IPS-NIHi11 (cell line): Measurements from ENCODE around the gene LCN1.
"Not testable (repeated sequence)": the region's sequence is repeated elsewhere in the genome, so short reads cannot be mapped to it uniquely, and the experiment has no call there.

ENCODE experiments used
- DNase-seq: peaks from one replicate; pipeline ENCODE4 v3.0.0; 2012; ENCODE audit warnings: mixed read lengths, low spot score

The LCN1 gene

DNA sequence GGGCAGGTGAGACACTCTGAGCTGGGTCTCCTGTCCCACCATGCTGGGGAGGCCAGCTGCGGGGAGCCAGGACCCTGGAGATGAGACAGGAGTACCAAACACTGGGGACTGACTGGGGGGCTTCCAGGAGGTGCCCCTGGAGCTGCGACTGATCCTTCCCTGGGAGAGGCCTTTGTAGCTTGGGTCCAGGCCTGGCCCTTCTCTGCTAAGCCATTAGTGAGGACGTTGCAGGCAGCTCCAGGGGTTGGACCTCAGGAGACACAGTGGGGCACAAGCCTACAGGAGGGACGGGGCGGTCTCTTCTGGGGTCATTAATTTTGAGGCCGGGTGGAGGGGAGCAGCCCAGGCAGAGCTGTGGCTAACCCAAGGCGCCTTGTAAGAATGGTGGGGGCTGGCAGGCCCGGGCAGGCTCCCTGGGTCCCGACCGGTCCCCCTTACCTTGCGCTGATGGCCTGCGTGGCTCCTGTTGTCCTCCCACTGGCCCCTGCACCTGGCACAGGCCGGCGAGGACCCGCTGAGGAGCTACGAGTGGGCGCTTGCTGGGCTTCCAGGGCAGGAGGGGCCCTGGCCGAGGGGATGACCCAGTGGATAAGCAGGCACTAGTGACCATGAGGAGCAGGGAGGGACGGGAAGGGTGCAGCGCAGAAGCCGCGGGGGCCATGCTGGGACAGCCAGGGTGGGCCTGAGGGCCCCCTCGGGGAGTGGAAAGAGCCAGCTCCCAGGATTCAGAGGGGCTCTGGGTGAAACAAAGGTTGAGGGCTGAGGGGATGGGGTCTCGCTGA lies 15.6 kb upstream of the LCN1 start:
- no peak for DNase-seq

DNA sequence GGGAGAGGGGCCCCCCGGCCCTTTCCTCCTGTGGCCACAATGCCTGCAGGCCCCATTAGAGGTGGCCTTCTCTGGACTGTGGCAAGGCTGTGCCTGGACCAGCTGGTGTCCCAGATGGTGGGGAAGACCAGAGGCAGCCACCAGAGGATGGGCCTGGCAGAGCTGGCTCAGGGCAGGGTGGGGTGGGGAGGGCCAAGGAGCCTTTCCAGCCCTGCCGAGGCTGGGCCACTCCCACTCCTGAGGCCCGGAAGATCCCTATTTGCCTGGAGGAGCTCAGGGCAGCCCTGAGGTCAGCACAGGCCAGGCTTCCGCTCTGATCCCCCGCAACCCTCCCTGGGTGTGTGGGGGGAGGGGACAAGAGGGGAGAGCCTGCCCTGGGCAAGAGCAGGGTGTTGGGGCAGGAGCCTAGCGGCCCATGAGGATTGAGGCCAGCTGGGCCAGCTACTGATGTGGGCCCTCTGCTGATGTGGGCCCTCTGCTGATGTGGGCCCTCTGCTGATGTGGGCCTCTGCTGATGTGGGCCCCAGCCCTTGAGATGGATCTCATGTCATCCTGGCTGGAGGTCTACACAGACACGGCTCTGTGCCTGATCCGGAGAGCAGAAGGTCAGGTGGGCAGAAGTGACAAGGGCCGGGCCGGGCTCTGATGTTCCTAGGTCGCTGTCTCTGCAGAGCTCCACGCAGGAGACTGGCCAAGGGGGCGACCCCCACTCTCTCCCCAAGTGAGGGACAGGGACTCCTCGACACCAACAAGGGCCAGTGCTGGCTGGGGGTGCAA lies 14.7 kb upstream of the LCN1 start:
- DNase-seq = peak; percentile 62

DNA sequence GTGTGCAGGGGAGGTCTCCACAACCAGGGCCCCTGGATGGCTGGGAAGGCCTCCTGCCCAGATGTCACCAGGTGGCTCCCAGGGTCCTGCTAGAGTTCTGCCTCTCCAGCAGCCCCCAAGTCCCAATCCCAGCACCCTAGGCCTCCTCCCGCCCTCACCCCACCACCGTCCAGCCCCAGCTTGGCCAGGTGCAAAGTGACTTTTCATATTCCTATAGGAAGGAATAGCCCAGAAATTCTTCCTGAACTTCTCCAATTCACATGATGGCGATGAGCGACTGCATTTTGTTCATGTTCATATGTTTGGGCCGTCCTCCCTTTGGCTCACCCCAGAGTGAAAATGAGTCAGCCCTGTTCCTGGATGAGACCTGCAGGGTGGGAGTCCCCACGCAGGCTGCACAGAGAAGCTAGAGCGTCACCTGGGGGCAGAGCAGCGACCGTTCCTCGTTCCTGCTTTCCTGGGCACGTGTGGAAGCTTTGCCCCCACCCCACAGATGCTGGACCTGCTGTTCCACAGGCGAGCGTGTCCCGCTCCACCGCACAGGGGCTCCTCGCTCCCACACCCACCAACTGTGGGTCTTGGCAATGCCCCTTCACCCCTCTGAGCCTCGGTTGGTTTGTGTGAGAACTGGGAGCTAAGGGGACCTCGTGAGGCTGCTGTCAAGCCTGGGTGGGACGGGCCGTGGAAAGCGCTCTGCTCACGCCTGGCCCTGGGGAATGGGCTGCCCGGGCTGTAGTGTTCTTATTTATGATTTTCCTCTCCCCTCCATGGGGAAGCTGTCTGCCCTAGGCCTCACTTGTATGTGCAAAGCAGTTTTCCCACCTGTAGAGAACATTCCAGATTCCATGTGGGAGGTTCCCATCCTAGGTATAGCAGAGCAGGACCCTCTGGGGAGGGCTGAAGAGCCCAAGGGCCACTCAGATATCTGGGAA lies 13.9 kb upstream of the LCN1 start:
- DNase-seq = no peak

DNA sequence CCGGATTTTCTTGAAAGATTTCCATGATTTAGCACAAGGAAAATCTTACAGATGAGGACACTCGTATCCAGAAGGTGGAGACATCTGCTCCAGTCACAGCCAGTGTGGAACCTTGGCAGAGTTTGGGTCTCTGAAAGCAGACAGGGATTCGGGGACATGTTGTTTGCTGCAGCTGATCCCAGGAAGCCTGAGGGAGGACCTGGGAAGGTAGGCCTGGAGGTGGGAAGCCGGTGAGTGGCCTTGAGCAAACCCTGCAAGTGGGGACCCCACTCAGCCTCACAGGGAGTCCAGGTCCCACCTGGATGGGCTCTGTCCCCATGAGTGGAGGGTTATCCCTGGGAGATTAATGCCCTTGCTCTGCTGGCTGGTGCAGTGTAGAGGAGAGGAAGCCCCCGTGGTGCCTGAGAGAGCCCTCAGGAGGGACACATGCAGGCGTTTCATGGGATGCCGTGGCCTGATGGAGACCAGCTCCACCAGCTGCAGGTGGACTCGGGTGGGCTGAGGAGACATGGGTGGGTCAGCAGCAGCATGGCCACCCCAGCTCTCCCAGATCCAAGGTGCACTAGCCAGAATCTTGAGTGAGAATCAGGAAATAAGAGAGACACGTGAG lies 12.9 kb upstream of the LCN1 start:
- DNase-seq = no peak

DNA sequence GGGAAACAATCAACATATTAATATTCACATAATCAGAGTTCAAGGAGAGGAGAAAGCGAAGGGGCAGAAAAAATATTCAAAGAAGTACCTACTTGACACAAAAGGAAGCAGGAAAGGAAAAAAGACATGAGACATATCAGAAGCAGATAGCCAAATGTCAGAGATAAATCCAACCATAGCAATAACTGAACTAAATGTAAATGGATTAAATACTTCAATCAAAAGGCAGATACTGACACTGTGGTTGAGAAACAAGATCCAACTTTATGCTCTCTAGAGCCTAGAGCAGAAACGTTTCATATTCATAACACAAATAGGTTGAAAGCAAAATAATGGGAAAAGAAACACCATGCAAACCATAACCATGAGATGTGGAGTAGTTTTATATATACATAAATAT lies 11.8 kb upstream of the LCN1 start:
- no peak for DNase-seq

DNA sequence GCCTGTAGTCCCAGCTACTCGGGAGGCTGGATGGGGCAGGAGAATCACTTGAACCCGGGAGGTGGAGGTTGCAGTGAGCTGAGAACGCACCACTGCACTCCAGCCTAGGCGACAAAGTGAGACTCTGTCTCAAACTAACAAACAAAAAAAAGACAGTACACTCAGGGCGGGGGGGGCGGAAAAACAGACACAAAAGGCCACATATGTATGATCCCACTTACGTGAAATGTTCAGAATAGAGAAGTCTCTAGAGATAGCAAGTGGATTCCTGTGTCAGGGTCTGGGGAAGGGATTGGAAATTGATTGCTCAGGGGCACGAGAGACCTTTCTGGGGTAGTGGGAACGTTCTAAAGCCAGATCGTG lies 9.0 kb upstream of the LCN1 start:
- no peak for DNase-seq

DNA sequence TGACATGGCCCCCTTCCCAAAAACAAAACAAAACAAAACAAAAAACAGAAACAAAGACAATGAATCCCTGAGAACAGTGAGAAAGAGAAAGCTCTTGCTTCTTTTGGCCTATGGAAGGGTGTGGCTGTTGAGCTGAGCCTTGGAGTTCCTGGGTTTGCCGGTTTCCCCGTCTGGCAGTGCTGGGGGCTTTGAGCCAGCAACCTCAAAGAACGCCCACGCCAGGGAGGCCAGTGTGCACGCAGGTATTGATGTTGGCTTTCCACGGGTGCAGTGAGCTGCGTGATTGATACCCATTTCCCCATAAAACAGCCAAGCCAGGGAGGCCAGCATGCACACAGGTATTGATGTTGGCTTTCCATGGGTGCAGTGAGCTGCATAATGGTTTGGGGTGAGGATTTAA lies 8.3 kb upstream of the LCN1 start:
- no peak for DNase-seq

DNA sequence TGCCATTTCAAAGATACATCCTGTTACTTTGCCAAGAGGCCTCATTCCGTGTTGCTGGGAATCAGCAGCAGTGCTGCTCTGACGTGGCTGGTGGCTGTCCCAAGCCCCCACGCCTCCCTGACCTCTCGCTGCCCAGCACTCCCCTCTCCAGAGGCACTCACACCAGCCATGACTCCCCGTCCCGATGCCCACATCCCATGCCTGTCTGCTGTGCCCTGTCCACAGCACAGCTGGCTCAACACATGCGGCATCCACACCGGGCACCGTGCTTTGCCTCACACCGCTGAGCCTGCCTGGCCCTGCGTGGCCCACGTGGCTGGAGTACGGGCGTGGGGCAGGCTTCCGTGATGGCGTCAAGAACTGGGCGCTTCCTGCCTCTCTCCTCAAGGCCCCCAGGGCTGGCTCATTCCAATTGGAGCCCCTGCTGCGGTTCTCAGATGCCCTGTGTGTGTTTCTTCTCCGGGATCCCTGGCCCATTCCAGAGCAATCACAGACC lies 7.8 kb upstream of the LCN1 start:
- no peak for DNase-seq

DNA sequence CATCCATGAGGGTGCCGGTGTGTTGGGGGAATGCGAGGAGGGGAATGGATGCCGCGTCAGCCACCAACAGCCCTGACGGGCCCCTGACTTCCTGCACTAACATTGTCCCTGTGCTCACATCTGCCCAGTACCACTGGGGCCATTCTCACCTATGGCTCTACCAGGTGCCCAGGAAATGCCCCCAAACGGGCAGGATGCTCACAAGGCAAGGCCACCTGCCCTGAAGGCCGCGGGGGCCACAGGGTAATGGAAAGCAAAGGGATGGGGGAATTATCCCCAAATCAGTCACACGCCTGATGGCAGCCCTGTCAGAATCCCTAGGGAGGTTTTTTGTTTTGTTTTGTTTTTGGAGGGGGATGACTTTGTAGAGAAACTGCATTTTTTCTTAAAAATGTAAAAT lies 7.3 kb upstream of the LCN1 start:
- not testable (repeated sequence) for DNase-seq

DNA sequence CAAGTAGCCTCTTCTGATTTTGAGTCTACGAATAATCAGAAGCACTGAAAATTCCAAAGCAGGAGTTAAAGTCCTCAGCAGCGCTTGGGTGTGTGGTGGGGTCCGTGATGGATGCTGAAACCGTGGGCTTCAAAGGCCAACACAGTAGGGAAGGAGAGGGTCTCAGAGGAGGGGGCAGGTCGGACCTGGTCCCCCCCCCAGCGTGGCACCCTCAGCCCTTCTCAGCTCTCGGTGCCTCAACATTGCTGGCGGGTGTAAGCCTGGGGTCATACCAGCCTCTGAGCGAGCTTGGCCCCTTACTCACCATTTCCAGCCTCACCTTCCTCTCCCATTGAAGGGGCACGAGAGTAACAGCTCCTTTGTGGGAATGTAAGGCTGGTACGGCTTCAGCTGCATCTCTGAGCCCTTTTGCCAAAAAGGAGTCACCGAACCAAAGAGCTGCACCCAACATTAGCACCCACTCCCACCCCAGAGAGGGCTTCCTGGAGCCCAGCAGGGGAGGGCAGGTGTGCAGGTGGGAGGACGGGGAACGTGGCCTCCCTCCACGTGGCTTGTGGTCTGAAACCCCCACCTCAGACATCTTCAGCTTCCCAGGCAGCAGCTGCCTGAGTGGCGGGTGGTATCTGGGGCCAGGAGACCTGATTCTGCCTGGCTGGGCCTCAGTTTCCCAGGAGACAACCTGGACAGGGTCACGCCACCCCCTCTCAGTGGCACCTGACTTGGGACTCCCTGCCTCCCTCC lies 6.7 kb upstream of the LCN1 start:
- no peak for DNase-seq

DNA sequence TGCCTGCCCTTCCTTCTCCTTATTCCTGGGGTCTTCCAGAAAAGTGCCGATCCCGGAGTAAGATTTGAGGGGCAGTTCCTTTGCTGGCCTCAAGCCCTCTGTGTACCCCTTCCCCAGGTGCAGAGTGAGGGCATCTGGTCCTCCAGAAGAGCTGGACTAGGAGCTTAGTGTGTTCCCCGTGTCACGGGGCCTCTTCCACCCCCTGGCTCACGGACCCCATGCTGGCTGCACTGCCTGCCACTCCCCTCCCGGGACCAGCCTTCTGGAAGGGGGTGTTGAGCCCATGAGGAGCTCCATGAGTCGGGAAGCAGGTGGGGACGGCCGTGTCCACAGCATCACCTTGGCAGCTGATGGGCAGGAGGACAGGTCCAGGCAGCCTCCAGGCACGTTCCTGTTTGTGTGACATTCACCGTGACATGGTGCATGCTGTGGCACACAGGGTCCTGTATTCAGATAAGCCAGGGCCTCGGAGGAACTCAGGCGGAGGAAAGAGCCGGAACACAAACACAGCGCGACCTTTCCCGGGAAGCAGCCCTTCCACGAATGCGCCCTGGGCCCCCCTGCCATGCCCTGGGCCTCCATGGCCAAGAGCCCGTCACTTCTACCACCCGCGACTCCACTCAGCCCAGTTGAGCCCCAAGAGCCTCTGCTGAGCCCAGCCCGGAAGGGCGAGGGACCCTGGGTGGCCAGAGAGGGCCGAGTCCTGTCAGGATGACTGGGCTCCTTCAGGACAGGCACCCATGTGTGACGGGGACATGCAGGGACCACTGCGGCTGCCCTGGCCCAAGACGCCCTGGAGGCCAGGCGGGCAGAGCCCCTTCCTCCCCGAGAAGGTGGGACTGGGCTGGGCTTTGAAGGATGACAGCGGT lies 5.9 kb upstream of the LCN1 start:
- no peak for DNase-seq

DNA sequence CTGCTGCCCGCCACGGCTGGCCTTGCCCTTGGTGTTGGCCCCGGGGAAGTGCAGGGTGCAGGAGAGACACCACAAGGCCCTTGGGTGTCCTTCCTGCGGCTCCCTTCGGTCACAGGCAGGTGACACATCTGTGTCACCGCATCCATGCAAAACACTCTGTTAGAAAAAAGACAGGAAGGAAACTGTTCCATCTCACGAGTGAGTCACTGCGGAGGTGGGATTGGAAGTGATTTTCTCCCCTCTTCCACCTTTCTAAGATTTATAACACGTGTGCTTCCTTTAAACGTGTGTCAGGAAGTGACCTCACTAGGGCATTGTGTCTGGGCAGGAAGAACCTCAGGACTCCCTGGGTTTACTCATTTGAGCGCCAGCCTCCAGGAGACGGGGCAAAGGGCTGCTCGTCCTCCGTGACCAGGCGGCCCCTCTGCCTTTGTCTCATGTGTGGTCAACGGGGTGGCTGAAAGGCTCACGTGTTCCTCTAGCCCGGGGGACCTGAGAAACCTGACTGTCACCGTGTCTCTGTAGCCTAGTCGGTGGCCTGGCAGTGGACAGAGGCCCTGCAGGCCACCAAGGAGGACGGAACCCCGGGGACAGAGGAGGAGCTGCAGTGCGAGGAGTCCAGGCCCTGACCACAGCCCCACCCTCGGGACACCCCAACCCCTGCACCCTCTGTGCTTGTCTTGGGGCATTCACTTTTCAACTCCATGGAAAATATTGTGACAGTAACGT lies 4.9 kb upstream of the LCN1 start:
- no peak for DNase-seq

DNA sequence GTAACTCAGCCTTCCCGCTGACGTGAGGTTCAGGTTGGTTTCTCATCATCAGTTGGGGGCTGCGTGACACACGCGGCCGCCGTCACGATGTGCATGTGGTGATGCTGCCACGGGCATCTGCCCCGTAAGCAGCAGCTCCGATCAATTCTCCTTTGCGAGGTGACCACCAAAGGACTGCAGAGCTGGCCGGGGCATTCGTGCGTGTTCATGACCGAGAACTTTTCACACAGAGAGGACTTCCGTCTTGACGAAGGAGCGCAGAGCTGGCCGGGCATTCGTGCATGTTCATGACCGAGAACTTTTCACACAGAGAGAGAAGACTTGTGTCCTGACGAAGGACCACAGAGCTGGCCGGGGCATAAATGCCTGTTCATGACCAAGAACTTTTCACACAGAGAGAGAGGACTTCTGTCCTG lies 3.8 kb upstream of the LCN1 start:
- no peak for DNase-seq

DNA sequence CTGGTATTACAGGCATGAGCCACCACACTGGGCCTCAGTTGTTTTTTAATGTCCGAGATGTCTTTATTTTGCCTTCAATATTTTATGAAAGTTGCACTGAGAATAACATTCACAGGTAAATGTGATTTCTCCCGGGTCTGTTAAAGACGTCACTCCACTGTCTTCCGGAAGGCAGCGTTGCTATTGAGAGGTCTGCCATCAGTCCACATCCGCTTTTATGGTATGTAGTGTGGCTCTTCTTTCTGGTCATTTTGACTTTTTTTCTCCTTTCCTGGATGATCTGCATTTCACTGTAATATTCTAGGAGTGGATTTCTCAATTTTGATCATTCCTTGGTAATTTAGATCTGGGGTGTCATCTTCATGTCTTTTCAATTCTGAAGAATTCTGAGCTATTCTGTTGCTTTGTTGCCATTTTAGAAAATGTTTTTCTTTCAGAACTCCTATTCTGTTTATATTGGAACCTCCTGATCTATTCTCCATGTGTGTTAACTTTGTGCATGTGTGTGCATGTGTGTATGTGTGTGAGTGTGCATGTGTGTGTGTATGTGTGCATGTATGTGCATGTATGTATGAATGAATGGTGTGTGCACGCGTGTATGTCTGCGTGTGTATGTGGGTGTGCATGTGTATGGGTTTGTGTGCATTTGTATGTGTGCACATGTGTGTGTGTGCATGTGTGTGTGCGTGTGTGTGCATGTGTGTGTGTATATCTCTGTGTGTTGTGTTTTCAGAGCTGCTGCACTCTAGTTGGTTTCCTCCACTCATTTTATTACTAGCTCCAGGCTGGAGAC lies 1.9 kb upstream of the LCN1 start:
- DNase-seq = no peak

DNA sequence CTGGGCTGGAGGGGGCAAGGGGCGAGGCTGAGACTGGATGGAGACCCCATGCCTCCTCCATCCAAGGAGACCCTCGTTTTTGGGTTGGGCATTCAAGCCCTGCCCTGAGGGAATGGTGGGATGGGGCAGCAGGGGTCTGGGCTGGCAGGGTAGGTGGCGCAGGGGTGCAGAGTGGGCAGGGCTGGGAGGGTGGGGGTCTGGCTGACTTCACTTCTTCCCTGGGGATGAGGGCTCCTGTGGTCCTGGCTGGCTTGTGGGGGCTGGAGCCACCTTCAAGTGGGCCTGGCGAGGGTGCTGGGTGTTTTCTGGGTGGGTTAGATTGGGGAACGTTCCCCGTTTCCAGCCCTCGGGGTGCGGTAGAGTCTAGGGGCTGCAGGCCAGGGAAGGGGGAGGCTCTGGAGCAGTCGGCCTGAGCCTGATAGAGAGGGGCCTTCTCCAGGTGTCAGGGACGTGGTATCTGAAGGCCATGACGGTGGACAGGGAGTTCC lies 412 bp downstream of the LCN1 start:
- no peak for DNase-seq

DNA sequence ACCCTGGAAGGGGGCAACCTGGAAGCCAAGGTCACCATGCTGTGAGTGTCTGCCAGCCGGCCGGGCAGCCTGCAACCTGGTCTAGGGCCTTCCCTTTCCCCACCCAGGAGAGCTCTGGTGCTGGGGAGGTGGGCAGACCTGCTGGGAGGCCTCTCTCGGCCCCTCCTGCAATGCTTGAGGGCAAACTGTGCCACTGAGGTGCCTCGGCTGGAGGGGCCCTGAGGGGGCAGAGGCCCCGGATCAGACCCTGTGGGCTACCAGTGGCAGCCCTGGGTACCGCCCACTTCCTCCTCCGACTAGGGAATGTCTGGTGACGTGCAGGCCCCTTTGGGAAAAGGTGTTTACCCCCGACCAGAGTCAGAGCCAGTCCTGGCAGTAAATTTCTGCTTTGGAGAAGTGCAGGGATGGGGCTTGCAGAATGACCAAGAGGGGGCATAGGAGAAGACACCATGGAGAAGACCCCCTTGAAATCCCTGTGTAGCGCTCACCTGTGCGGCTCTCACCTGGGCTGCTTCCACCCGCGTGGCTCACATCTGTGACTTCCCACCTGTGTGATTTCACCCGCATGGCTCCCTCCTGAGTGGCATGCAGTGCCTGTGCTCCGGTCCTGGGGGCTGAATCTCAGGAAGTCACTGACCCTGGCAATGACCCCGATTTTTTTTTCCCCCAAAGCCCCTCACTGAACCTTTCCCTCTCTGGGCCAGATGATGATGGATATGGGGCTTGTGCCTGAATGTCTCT lies 1.1 kb downstream of the LCN1 start:
- no peak for DNase-seq

DNA sequence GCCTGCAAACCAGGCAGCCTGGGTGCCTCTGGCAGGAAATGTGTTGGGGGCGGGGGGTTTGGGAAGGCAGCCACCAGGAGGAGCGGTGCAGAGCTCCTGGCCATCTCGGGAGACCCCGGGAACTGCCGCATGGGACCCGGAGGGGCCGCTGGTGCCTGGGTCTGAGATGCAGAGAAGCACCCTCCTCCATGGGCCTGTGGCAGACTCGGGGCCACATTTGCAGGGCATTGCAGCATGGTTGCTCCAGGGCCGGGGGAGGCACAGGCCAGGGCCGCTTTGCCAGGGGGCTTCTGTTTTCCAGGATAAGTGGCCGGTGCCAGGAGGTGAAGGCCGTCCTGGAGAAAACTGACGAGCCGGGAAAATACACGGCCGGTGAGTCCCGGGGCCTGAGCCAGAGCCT lies 1.7 kb downstream of the LCN1 start:
- peak; percentile 39 for DNase-seq
